Measurements from ENCODE around the gene SYNJ2.
A peak's percentile ranks its signal among the peaks of the same experiment; 100 is the strongest.

SYNJ2 gene

GRCh38 chr6:158056355-158056754 is 74.7 kb downstream of the SYNJ2 start:
- TF ChIP-seq, protein P1, sequence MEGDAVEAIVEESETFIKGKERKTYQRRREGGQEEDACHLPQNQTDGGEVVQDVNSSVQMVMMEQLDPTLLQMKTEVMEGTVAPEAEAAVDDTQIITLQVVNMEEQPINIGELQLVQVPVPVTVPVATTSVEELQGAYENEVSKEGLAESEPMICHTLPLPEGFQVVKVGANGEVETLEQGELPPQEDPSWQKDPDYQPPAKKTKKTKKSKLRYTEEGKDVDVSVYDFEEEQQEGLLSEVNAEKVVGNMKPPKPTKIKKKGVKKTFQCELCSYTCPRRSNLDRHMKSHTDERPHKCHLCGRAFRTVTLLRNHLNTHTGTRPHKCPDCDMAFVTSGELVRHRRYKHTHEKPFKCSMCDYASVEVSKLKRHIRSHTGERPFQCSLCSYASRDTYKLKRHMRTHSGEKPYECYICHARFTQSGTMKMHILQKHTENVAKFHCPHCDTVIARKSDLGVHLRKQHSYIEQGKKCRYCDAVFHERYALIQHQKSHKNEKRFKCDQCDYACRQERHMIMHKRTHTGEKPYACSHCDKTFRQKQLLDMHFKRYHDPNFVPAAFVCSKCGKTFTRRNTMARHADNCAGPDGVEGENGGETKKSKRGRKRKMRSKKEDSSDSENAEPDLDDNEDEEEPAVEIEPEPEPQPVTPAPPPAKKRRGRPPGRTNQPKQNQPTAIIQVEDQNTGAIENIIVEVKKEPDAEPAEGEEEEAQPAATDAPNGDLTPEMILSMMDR (IDR thresholded peaks at IDR 0.05; ENCODE audit: low read depth, low read length): no peak
- DNase-seq (ENCODE audit: low read depth in 2 of 2): no peak
- H3K4me3 ChIP-seq (replicated peaks in 1 of 2; ENCODE audit: low read depth in 2 of 2, low read length in 2 of 2): no peak overlapping the region

DNA sequence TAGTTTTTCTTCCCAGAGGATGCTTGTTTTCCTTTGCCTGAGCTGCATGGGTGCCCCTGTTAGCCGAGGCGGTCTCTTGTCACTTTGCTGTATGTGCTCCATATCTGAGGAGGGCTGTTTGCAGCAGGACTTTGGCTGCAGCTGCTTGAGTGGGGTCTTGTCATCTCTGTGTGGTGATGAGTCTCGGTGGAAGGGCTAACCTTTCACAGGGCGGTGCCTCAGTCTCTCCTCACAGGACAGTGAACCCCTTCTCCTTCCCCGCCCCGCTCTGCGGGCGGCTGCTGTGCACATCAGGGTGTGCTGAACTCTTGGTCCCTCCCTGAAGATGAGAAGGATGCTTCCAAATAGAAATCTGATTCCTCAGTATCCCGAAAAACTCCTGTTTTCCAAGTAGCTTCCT is 75.1 kb downstream of the SYNJ2 start:
- TF ChIP-seq, protein P1 (IDR thresholded peaks at IDR 0.05; ENCODE audit: low read depth, low read length): no peak
- H3K4me3 ChIP-seq (replicated peaks in 1 of 2; ENCODE audit: low read depth in 2 of 2, low read length in 2 of 2): no peak overlapping the region
- no peak for DNase-seq (ENCODE audit: low read depth in 2 of 2)

- DNase-seq (ENCODE audit: low read depth in 2 of 2): peak; percentile 83 to 98
- TF ChIP-seq, protein P1 (IDR thresholded peaks at IDR 0.05; ENCODE audit: low read depth, low read length): no peak
- no peak overlapping the region for H3K4me3 ChIP-seq (replicated peaks in 1 of 2; ENCODE audit: low read depth in 2 of 2, low read length in 2 of 2)
Measured at GRCh38 chr6:158057213-158057987, 75.7 kb downstream of the SYNJ2 start.

DNA sequence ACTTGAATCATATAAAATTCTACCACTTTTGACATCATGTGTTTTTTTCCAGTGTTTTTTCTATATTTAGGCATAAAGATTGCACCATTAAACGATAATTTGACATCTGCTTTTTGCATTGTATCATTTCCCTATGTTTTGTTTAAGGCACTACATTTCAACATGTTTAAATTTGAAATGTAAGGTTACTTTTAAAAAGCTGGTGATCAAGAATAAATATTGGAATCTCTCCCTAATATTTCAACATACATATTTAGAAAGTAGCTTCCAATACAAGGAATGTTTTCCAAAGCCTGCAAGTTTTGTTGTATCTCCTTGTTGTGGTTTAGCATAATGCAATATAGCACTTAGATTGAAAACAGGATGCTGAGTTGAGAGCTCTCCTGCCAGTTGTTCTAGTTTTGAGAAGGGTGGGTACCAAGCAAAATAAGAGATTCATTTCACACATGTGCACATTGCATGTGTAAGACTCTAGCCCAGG is 76.5 kb downstream of the SYNJ2 start:
- no peak overlapping the region for H3K4me3 ChIP-seq (replicated peaks in 1 of 2; ENCODE audit: low read depth in 2 of 2, low read length in 2 of 2)
- DNase-seq (ENCODE audit: low read depth in 2 of 2): peak in 1 of 2 donors; percentile 57
- TF ChIP-seq, protein P1 (IDR thresholded peaks at IDR 0.05; ENCODE audit: low read depth, low read length): no peak

DNA sequence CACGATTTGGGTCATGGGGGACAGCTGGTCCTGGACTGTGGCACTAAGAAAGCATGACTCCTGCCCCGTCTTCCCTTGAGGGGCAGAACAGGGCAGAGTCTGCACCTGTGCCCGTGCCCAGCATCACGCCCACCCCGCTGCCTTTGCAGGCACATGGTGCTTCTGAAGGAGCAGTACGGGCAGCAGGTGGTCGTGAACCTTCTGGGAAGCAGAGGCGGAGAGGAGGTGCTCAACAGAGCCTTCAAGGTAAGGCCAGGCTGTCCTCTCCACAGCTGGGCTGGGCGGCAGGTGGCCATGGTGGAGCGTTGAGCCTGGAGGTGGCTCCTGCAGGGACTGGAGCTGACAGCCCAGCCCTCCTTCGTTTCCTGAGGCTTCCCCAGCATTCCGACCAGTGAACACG is 77.4 kb downstream of the SYNJ2 start:
- no peak overlapping the region for H3K4me3 ChIP-seq (replicated peaks in 1 of 2; ENCODE audit: low read depth in 2 of 2, low read length in 2 of 2)
- TF ChIP-seq, protein P1 (IDR thresholded peaks at IDR 0.05; ENCODE audit: low read depth, low read length): no peak
- DNase-seq (ENCODE audit: low read depth in 2 of 2): no peak

- H3K4me3 ChIP-seq (replicated peaks in 1 of 2; ENCODE audit: low read depth in 2 of 2, low read length in 2 of 2): no peak overlapping the region
- DNase-seq (ENCODE audit: low read depth in 2 of 2): peak; percentile 96 to 98
Measured at GRCh38 chr6:158060455-158061360, 79.0 kb downstream of the SYNJ2 start.

More at GRCh38 chr6:158060455-158061360, 79.0 kb downstream of the SYNJ2 start:
- TF ChIP-seq, protein P1 (IDR thresholded peaks at IDR 0.05; ENCODE audit: low read depth, low read length): no peak
